ENCODE measurements around the gene NUDT7.

Gene NUDT7

GRCh38 chr16:77744141-77744540 lies 21.8 kb downstream of the NUDT7 start:
- Histone ChIP-seq H3K27me3 (ENCODE audit: insufficient read depth, poor library complexity, severe bottlenecking) (peaks cover 7% of the 10 kb centered on the region), H3K36me3 (ENCODE audit: low read depth) (no peaks in the 10 kb centered on the region), H3K27ac (ENCODE audit: poor library complexity, severe bottlenecking) (no peak overlapping the region), H3K4me1 (ENCODE audit: insufficient read depth, poor library complexity, severe bottlenecking) (no peaks in the 10 kb centered on the region), H3K4me3 (ENCODE audit: severe bottlenecking) (no peak overlapping the region), H3K9me3 (ENCODE audit: severe bottlenecking) (no peaks in the 10 kb centered on the region)
- TF ChIP-seq, protein P1, sequence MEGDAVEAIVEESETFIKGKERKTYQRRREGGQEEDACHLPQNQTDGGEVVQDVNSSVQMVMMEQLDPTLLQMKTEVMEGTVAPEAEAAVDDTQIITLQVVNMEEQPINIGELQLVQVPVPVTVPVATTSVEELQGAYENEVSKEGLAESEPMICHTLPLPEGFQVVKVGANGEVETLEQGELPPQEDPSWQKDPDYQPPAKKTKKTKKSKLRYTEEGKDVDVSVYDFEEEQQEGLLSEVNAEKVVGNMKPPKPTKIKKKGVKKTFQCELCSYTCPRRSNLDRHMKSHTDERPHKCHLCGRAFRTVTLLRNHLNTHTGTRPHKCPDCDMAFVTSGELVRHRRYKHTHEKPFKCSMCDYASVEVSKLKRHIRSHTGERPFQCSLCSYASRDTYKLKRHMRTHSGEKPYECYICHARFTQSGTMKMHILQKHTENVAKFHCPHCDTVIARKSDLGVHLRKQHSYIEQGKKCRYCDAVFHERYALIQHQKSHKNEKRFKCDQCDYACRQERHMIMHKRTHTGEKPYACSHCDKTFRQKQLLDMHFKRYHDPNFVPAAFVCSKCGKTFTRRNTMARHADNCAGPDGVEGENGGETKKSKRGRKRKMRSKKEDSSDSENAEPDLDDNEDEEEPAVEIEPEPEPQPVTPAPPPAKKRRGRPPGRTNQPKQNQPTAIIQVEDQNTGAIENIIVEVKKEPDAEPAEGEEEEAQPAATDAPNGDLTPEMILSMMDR (IDR thresholded peaks at IDR 0.05; ENCODE audit: poor library complexity, severe bottlenecking), result no peak
- ATAC-seq (ENCODE audit: low read depth) (no peak), DNase-seq (ENCODE audit: low spot score) (no peak)

DNA sequence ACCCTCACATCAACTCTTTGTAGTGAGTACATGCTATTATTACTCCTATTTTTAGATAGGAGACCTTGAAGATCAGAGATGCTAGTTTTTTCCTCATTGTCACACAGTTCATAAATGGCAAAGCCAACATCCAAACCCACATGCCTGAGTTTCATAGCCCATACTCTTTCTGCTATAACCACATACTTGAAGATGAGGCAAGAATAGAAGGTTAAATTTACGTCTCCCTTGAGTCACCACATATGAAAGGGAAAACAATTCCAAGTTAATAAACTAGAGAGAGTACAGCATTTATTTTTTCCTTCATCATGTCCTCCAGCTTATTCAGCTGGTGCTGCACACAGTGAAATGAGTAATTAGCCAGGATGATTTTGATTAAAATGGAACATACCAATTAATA lies 23.7 kb downstream of the NUDT7 start:
- Histone ChIP-seq H3K36me3 (ENCODE audit: low read depth) (no peaks in the 10 kb centered on the region), H3K4me1 (ENCODE audit: insufficient read depth, poor library complexity, severe bottlenecking) (no peaks in the 10 kb centered on the region), H3K27me3 (ENCODE audit: insufficient read depth, poor library complexity, severe bottlenecking) (peaks cover 7% of the 10 kb centered on the region), H3K9me3 (ENCODE audit: severe bottlenecking) (no peaks in the 10 kb centered on the region), H3K4me3 (ENCODE audit: severe bottlenecking) (no peak overlapping the region), H3K27ac (ENCODE audit: poor library complexity, severe bottlenecking) (no peak overlapping the region)
- TF ChIP-seq, protein P1 (IDR thresholded peaks at IDR 0.05; ENCODE audit: poor library complexity, severe bottlenecking), result no peak
- ATAC-seq (ENCODE audit: low read depth) (no peak), DNase-seq (ENCODE audit: low spot score) (no peak)

DNA sequence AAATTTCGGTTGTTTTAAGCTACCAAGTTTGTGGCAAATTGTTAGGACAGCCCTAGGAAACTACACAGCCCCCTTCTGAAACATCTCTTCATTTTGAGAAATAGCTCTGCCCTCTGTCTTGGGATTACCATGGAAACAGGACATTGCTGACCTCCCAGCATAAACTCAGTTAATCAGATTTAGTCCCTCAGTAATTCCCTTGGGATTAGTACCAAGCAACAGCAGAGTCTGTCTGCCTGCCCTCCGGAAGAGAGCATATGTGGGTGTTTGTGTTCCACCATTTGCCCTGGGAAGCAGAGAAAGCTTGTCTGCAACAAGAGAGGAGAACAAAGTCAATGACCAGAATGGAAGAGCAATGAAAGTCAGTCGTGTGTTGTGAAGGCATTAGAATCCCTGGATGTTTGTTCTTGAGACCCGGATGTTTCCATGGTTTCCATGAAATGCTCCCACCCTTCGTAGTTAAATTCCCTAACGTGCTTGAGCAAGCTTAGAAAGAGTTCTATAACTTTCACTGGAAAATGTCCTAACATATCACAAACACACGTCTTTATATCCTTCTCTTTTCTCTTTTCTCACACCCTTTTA lies 26.2 kb downstream of the NUDT7 start:
- H3K27me3 ChIP-seq (ENCODE audit: insufficient read depth, poor library complexity, severe bottlenecking), result peaks cover 13% of the 10 kb centered on the region
- no peak for ATAC-seq (ENCODE audit: low read depth)
- TF ChIP-seq, protein P1 (IDR thresholded peaks at IDR 0.05; ENCODE audit: poor library complexity, severe bottlenecking), result no peak

DNA sequence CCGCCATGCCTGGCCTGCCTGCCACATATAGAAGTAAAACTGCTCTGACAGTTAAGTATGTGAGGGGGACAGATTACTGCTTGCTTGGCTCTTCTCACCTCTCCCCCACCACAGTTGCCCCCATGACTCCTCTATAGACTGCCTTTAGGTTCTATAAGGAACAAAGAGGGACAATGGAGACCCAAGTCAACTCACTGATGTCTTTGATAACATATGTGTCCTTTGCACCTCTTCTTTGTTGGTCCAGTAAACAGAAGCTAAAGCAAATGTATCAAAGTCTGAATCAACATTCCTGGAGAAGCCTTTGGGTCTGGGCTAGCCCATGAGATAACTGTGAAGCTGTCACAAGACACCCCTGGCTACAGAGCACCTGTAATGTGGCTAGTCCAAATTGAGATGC lies 27.1 kb downstream of the NUDT7 start:
- Histone ChIP-seq H3K4me1 (ENCODE audit: insufficient read depth, poor library complexity, severe bottlenecking) (no peaks in the 10 kb centered on the region), H3K9me3 (ENCODE audit: severe bottlenecking) (no peaks in the 10 kb centered on the region), H3K27ac (ENCODE audit: poor library complexity, severe bottlenecking) (no peak overlapping the region), H3K4me3 (ENCODE audit: severe bottlenecking) (no peak overlapping the region), H3K36me3 (ENCODE audit: low read depth) (no peaks in the 10 kb centered on the region), H3K27me3 (ENCODE audit: insufficient read depth, poor library complexity, severe bottlenecking) (peaks cover 8% of the 10 kb centered on the region)
- no peak for DNase-seq (ENCODE audit: low spot score)
- TF ChIP-seq, protein P1 (IDR thresholded peaks at IDR 0.05; ENCODE audit: poor library complexity, severe bottlenecking), result no peak
- ATAC-seq (ENCODE audit: low read depth), result no peak

More for the DNA sequence above, 26.2 kb downstream of the NUDT7 start:
- Histone ChIP-seq H3K4me1 (ENCODE audit: insufficient read depth, poor library complexity, severe bottlenecking) (no peaks in the 10 kb centered on the region), H3K36me3 (ENCODE audit: low read depth) (no peaks in the 10 kb centered on the region), H3K4me3 (ENCODE audit: severe bottlenecking) (no peak overlapping the region), H3K9me3 (ENCODE audit: severe bottlenecking) (no peaks in the 10 kb centered on the region), H3K27ac (ENCODE audit: poor library complexity, severe bottlenecking) (no peak overlapping the region)
- no peak for DNase-seq (ENCODE audit: low spot score)

- Histone ChIP-seq H3K27ac (ENCODE audit: poor library complexity, severe bottlenecking) (no peak overlapping the region), H3K4me1 (ENCODE audit: insufficient read depth, poor library complexity, severe bottlenecking) (no peaks in the 10 kb centered on the region), H3K36me3 (ENCODE audit: low read depth) (no peaks in the 10 kb centered on the region), H3K9me3 (ENCODE audit: severe bottlenecking) (no peaks in the 10 kb centered on the region), H3K27me3 (ENCODE audit: insufficient read depth, poor library complexity, severe bottlenecking) (peaks cover 11% of the 10 kb centered on the region), H3K4me3 (ENCODE audit: severe bottlenecking) (no peak overlapping the region)
- ATAC-seq (ENCODE audit: low read depth), result no peak
- no peak for DNase-seq (ENCODE audit: low spot score)
- TF ChIP-seq, protein P1 (IDR thresholded peaks at IDR 0.05; ENCODE audit: poor library complexity, severe bottlenecking), result no peak
Observed at GRCh38 chr16:77758046-77758445, 35.7 kb downstream of the NUDT7 start.
